ENCODE results near the gene VEPH1. TPM values are rescaled to one million over a fixed set of nuclear protein-coding genes. Genes with fewer than 3 reads are reported as not detected.

VEPH1 gene
- total RNA-seq, 1 donor from 2014 or later = 10.8 TPM

DNA sequence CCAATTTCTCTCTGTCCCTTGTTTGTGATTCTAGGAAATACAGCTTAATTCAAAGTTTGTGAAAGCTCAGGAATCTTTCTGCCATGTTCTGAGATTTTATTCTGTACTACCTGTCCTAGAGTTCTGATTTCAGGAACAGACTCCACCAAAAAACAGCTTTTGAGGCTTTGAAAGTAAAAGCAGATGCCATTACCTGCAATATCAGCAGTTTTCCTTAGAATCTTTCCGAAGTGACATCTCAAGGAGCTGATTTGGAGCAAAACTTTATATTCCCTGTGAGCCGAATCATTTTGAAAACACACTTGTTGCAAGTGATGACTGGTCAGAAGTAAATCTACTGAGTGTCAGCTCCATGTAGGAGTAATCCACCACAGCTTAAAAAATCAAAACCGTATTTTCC lies 284.0 kb downstream of the VEPH1 start:
- DNase-seq (ENCODE audit: low spot score) = no peak

Other genes with a start within 250 kb of the VEPH1 start
- 2.1 TPM for gene PTX3, start 66.6 kb downstream of the VEPH1 start, total RNA-seq

All from ureter (tissue), 1 donor.